Epithelial cell of proximal tubule (primary cell): ENCODE measurements around the gene TBCK. TPM values are rescaled to one million over a fixed set of nuclear protein-coding genes. Genes with fewer than 3 reads are reported as not detected.

Source experiments
- DNase-seq: peaks from one replicate; pipeline ENCODE4 v3.0.0-alpha.2; 2011; ENCODE audit warnings: low read depth
- H3K4me3 ChIP-seq: 2 replicates; pipeline ENCODE4 v1.5.1; 2011; ENCODE audit warnings: low read depth, mild to moderate bottlenecking, low read length
- CTCF ChIP-seq: conservative IDR thresholded peaks from 2 replicates; pipeline ENCODE4 v1.5.1; 2012; ENCODE audit warnings: low read depth, mild to moderate bottlenecking, low read length
- total RNA-seq: library from RNA; depleted of rRNA; stranded (reverse); fragments of >200 nt; gene quantifications from 2 replicates; pipeline ENCODE4 v1.2.3, GENCODE V29; 2015

Gene TBCK
- total RNA-seq, 1 donor from 2014 or later, result 20.8 TPM

- no peak for TF ChIP-seq CTCF
- no peak overlapping the region for H3K4me3 ChIP-seq
- DNase-seq, result no peak
Measured at GRCh38 chr4:106258145-106259045, 57.6 kb downstream of the TBCK start.

GRCh38 chr4:106256190-106256589, 59.8 kb downstream of the TBCK start:
- no peak for DNase-seq
- H3K4me3 ChIP-seq, result no peak overlapping the region
- no peak for TF ChIP-seq CTCF

GRCh38 chr4:106255195-106255594, 60.8 kb downstream of the TBCK start:
- no peak for DNase-seq
- TF ChIP-seq CTCF, result no peak

GRCh38 chr4:106253364-106254129, 62.5 kb downstream of the TBCK start:
- no peak for DNase-seq
- TF ChIP-seq CTCF, result no peak
- H3K4me3 ChIP-seq, result no peak overlapping the region

More at GRCh38 chr4:106255195-106255594, 60.8 kb downstream of the TBCK start:
- no peak overlapping the region for H3K4me3 ChIP-seq

GRCh38 chr4:106247600-106247999, 68.4 kb downstream of the TBCK start:
- no peak overlapping the region for H3K4me3 ChIP-seq
- TF ChIP-seq CTCF, result no peak
- no peak for DNase-seq

- no peak for DNase-seq
- no peak for TF ChIP-seq CTCF
Measured at GRCh38 chr4:106246441-106246840, 69.6 kb downstream of the TBCK start.

More at GRCh38 chr4:106246441-106246840, 69.6 kb downstream of the TBCK start:
- no peak overlapping the region for H3K4me3 ChIP-seq
